Stimulated activated CD4-positive, alpha-beta T cell treated with anti-CD3 and anti-CD28 coated beads, Interleukin-1b, Interleukin-23, amount 100 ng/mL, for 1 hour (primary cell): ENCODE results near the gene TAF15.

ENCODE experiments used
- DNase-seq, 2 donors: peaks; one replicate each; pipeline ENCODE4 v3.0.0-alpha.2; 2020; ENCODE audit warnings: low read depth in 2 of 2

TAF15 gene

GRCh38 chr17:35786941-35787432 lies 22.3 kb upstream of the TAF15 start:
- DNase-seq, result no peak

GRCh38 chr17:35788477-35789368 lies 20.6 kb upstream of the TAF15 start:
- no peak for DNase-seq

- DNase-seq, result no peak
Observed at GRCh38 chr17:35790841-35791240, 18.4 kb upstream of the TAF15 start.

- DNase-seq, result no peak
Observed at GRCh38 chr17:35791681-35792350, 17.5 kb upstream of the TAF15 start.

GRCh38 chr17:35793257-35793656 lies 16.0 kb upstream of the TAF15 start:
- DNase-seq, result no peak

DNA sequence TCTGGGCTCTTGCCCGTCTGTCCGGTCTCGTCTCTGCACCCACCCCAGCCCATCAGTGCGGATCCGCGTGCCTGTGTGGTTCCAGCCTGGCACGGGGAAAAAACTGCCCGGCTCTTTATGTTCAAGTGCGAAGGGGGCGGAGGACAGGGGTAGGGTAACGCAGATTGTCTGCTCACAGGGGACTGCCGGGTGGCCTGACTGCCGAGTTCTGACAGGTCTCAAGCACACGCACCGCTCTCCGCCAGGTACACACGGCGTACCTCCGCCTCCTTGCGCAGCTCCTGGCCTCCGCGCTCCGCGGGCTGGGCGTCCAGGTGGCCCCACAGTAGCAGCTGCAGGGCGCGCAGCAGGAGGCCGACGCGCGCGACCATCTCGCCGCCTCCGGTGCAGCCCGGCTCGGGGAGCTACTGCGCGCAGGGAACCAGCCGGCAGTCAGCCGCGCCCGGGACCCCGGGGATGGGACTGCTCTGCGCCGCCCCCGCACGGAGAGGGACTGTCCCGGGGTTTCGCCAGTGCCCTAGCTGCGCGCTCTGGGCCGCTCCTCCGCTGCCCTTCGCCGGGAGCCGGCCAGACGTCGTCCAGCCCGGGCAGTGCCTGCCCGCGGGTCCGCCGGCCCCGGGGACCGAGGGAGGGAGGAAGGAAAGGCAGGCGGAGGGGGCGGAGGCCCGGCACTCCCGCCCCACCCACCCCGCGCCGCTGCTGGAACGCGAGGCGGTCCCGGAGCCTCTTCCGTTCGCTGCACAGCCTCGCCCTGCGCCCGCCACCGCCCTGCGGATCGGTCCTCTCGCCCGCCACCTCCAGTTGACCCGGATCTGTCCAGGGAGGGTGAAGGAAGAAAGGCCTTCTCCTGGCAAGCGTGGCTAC lies 14.0 kb upstream of the TAF15 start, which contains the start of gene MMP28:
Gene MMP28, minus strand, starts transcription at position 635 of the 864 bp plus-strand sequence. Its CDS starts 264 bp downstream, at position 371.
- DNase-seq, result no peak

GRCh38 chr17:35795871-35796265 lies 13.4 kb upstream of the TAF15 start:
- DNase-seq, result no peak

DNA sequence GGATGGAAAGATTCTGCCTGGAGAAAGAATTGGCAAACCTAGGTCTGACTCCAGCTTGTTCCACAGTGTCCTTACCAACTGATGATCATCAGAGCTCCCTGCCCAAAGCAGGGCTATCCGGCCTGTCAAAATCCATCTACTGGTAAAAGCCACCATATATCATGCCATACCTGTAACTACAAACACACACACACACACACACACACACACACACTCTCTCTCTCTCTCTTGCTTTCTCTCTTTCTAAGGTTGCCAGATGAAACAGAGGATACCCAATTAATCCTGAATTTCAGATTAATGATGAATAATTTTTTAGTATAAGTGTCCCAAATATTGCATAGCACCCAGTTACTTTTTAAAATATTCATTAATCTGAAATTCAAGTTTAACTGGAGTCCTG lies 12.3 kb upstream of the TAF15 start:
- DNase-seq, result no peak

DNA sequence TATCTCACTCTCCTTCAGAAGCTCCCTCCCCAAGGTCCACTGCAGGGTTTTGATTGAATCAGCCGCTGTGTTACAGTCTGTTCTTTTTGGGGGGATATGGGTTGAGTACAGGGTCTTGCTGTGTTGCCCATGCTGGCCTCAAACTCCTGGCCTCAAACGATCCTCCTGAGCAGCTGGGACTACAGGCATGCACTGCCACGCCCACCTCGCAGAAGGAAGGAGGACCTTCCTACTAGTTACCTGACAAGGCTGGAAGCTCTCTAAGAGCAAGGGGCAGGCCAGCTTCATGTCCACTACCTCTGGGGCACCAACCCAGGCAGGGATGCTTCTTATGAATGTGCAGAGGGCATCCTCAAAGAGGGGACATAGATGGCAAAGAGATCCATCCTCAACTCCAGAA lies 11.9 kb upstream of the TAF15 start:
- no peak for DNase-seq

DNA sequence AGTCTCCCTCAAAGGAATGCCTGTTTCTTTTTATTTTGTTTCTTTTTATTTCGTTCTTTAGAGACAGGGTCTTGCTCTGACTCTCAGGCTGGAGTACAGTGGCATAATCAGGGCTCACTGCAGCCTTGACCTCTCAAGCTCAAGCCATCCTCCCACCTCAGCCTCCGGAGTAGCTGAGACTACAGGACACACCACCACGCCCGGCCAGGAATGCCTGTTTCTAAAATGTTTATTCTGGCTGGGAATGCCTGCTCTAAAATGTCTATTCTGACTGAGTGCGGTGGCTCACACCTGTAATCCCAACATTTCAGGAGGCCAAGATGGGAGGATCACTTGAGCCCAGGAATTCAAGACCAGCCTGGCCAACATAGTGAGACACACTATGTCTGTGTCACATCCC lies 11.4 kb upstream of the TAF15 start:
- no peak for DNase-seq

DNA sequence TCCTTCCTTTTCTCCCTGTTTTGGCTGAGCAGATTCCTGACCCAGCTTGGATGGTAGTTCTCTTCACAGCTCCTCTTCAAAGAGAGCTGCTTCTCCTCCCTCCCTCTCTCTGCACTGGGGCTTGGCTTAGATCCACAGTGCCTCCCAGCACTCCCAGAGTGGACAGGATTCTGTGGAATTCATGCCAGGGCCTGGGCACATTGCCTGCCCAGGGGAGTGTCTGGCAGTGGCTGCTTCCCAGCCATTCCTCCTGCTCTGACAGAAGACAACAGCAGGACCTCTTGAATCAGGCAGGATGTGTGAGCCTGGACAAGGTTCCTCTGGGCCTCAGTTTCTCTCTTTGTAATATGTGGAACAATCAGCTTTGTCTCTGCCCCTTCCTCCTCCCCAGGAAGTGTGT lies 9.3 kb upstream of the TAF15 start:
- no peak for DNase-seq

DNA sequence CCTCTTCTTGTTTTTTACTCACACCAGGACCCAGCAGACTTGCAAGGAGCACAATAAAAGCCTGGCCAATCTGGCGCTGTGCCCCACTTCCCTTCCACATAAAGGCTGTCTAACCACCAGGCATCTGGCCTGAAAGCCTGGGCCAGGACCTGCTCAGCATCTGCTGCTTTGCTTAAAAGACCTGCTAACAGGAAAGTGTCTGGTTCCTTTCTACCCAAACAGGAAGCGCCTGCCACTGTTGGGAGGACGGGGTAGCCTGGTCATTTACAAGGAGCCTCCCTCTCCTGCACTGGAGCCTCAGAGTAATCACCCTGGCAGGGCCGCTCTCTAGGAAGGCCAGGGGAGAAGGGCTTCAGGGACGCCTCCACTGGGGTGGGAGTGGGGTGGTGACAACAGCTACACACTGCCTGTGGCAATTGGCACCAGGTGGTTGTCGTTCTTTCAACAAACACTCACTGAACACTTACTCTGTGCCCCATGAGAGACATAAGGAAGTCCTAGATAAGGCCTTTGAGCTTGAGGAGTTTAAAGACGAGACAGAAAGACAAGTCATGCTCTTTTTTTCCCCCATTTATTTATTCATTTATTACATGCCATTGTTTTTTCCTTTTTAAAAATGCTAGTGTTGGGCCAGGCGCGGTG lies 7.6 kb upstream of the TAF15 start:
- DNase-seq, result no peak

DNA sequence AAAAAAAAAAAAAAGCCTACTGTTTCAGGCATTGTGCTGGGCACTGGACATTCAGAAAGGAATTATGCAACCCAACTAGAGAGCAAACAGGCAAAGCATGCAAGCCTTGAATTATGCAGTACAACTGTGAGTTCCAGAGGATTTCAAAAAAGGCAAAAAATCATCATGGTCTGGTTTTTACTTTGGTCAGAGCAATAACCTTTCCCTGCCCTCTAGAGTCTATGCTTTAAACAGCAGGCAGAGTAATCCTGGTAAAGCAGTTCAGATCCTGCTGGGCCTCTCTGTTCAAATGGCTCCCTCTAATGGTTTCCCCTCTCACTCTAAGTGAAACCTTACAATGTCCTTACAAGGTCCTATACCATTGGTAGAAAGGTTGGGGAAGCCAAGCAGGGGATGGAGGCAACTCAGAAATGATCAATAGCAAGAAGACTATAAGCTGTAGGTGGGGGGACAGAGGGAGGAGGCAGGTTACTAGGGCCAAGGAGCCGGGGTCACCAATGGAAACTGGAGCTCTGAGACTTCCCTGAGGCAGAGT lies 4.6 kb upstream of the TAF15 start:
- DNase-seq, result no peak

- no peak for DNase-seq
Observed at GRCh38 chr17:35807371-35808144, 1.7 kb upstream of the TAF15 start.

- no peak for DNase-seq
Observed at GRCh38 chr17:35808240-35808961, 883 bp upstream of the TAF15 start.

GRCh38 chr17:35809855-35810461 lies 674 bp downstream of the TAF15 start:
- DNase-seq, result no peak

GRCh38 chr17:35811759-35812158 lies 2.5 kb downstream of the TAF15 start:
- no peak for DNase-seq

- no peak for DNase-seq
Observed at GRCh38 chr17:35812456-35812855, 3.2 kb downstream of the TAF15 start.

DNA sequence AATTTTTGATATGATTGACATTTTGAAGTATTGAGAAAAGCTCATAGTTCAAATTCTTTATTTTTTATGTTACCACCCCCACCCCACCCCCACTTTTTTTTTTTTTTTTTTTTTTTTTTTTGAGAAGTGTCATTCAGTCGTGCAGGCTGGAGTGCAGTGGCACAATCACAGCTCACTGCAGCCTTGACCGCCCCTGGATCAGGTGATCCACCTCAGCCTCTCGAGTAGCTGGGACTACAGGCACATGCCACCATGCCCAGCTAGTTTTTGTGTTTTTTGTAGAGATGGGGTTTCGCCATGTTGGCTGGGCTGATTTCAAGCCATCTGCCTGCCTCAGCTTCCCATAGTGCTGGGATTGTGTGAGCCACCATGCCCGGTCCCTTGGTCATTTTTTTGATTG lies 7.4 kb downstream of the TAF15 start:
- DNase-seq, result no peak
